Epithelial cell of proximal tubule (primary cell): ENCODE results near the gene TBXA2R. TPM values are rescaled to one million over a fixed set of nuclear protein-coding genes. Genes with fewer than 3 reads are reported as not detected.

Source experiments
- DNase-seq: peaks from one replicate; pipeline ENCODE4 v3.0.0-alpha.2; 2011; ENCODE audit warnings: low read depth
- H3K4me3 ChIP-seq: 2 replicates; pipeline ENCODE4 v1.5.1; 2011; ENCODE audit warnings: low read depth, mild to moderate bottlenecking, low read length
- CTCF ChIP-seq: conservative IDR thresholded peaks from 2 replicates; pipeline ENCODE4 v1.5.1; 2012; ENCODE audit warnings: low read depth, mild to moderate bottlenecking, low read length
- total RNA-seq: library from RNA; depleted of rRNA; stranded (reverse); fragments of >200 nt; gene quantifications from 2 replicates; pipeline ENCODE4 v1.2.3, GENCODE V29; 2015

TBXA2R gene
- total RNA-seq, 1 donor from 2014 or later, result 0.17 TPM

GRCh38 chr19:3638208-3639193, 31.8 kb upstream of the TBXA2R start:
- no peak for DNase-seq
- no peak overlapping the region for H3K4me3 ChIP-seq
- no peak for TF ChIP-seq CTCF

GRCh38 chr19:3637621-3638020, 30.9 kb upstream of the TBXA2R start:
- no peak for TF ChIP-seq CTCF
- no peak overlapping the region for H3K4me3 ChIP-seq
- no peak for DNase-seq

- no peak overlapping the region for H3K4me3 ChIP-seq
- DNase-seq, result no peak
- no peak for TF ChIP-seq CTCF
These were observed 30.3 kb upstream of the TBXA2R start for GRCh38 chr19:3636962-3637361.

- no peak overlapping the region for H3K4me3 ChIP-seq
- no peak for DNase-seq
- no peak for TF ChIP-seq CTCF
These were observed 29.8 kb upstream of the TBXA2R start for GRCh38 chr19:3636506-3636905.

GRCh38 chr19:3634496-3635045, 27.9 kb upstream of the TBXA2R start:
- TF ChIP-seq CTCF, result no peak
- DNase-seq, result no peak
- H3K4me3 ChIP-seq, result no peak overlapping the region

- no peak overlapping the region for H3K4me3 ChIP-seq
- no peak for DNase-seq
- no peak for TF ChIP-seq CTCF
These were observed 26.9 kb upstream of the TBXA2R start for GRCh38 chr19:3633559-3633988.
